NCI-H2171 treated with DMSO at 0.1 percent for 48 hours (cell line): ENCODE results near the gene GPAT3.
A peak's percentile ranks its signal among the peaks of the same experiment; 100 is the strongest.

Experiments used
- DNase-seq: peaks from one replicate; lab custom pipeline; 2025; lab: John Stamatoyannopoulos, UW

Gene GPAT3

DNA sequence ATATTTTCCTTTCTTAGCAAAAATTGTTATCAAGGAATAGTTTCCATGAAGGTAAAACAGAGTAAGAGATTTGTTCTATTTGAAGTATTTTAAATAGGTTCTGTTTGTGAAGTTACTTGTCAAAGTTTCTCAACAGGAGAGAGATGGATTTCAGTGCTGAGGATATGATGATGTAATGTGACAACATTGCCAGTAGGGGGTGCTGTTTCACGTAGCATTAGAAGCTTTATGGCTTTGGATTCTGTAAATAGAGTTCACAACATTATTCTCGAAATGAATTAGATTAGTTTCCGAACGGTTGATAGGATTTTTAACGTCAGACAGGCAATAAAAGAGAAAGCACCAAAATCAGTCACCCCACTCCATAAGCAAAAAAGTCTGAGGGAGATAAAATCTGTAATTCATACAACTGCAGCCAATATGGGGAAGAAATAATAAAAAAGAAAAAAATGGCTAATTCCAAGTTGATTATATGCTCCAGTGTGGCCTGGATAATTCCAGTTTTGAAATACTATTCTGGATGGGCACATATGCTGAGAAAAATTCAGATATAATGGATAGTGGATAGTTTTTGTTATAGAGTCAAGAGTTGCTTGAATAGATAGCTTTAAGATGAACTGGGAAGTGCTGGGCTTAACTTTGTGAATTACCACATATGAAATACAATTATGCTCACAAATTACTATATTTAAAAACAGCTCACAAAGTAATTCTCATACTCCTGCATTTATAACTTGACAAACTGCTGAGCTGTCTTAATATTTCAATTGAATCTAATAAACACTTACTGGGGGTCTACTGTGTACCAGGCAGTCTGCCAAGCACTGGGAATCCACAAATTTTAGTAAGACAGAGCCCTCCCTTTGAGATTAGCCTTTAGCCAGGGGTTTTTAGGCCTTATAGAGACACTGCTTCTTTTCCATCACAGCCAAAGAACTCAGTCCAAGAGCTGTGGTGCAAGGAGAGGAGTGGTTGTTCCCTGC, 109.1 kb downstream of the GPAT3 start:
- DNase-seq, result peak; percentile 43

DNA sequence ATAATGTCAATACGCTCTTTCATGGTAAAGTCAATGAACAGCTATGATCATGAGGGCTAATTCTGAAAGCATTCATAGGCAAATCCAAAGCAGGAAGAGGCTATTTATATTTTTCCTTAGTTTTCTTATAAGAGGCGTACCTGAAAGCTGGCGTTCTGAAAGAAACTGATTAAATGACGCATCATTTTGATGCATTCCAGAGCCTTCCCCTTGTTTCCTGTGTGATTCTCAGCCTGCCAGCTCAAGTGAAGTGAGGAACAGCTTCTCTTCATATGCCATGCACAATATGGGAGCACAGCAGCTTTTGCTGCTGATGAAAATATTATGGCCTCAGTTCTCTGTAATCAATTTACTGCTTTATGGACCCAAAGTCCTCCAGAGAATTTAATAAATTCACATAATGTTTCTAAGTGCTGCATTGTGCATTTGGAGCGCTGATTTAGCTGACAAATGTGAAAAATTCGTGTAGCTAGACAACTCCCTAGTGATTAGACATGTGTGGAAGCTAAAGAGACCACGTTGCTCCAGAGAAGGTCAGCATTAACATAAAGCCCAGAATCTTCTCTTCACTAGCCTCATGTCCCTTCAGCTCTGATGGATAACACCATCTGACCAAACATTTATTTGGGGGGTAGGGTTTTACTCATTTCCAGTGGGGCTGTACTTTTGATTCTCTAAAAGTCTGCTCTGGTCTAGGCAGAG, 110.8 kb downstream of the GPAT3 start:
- no peak for DNase-seq

DNA sequence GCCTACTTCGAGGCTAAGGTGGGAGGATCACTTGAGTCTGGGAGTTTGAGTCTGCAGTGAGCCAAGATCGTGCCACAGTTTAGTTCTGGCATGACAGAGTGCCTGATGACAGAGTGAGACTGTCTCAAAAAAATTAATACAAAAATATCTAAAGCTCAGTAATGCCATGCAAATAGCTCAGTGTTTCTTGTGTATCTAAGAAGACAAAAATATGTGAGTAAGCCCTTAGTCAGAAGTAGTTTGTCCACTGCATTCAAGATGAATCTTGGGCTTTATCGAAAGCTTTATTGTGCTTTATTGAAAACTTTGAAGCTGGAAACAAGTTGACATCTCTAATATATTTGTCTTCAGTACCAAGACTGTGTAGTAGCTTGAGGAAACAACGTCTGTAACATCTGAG, 115.9 kb downstream of the GPAT3 start:
- no peak for DNase-seq
